DND-41 (cell line): ENCODE results near the gene VPS4A.

ENCODE experiments used
- ATAC-seq: fragments of 200-7000 bp; cut with Tn5 transposase; 3 replicates; pipeline ENCODE4 v1.9.1; 2021; ENCODE audit warnings: low read depth; ENCODE audit not compliant: insufficient read depth
- DNase-seq: peaks from one replicate; pipeline ENCODE4 v3.0.0-alpha.2; 2020
- H2AFZ ChIP-seq: 2 replicates; pipeline ENCODE4 v1.6.0; 2012; ENCODE audit warnings: low read depth, low read length
- H3K27ac ChIP-seq: 2 replicates; pipeline ENCODE4 v1.5.1; 2012; ENCODE audit warnings: low read length, inconsistent platforms
- H3K27me3 ChIP-seq: fragments of 200-600 bp; sonication (generic); 2 replicates; pipeline ENCODE4 v1.6.0; 2012; ENCODE audit warnings: low read length, mild to moderate bottlenecking, inconsistent platforms; ENCODE audit not compliant: insufficient read depth, poor library complexity
- H3K36me3 ChIP-seq: 2 replicates; pipeline ENCODE4 v1.5.1; 2012; ENCODE audit warnings: low read length, inconsistent platforms; ENCODE audit not compliant: insufficient read depth
- H3K4me1 ChIP-seq: 2 replicates; pipeline ENCODE4 v1.5.1; 2012; ENCODE audit warnings: mild to moderate bottlenecking, low read length; ENCODE audit not compliant: insufficient read depth
- H3K4me2 ChIP-seq: 2 replicates; pipeline ENCODE4 v1.6.0; 2012; ENCODE audit warnings: mild to moderate bottlenecking, moderate library complexity, low read length, inconsistent platforms; ENCODE audit not compliant: insufficient read depth
- H3K4me3 ChIP-seq, 2 experiments: fragments of 200-600 bp in 1 of 2; shearing (Covaris generic) in 1 of 2; 2 replicates each; pipeline ENCODE4 v1.5.1; 2012 to 2016; ENCODE audit warnings: inconsistent platforms in 2 of 2, low read length in 2 of 2, mild to moderate bottlenecking in 2 of 2, low read depth in 1 of 2, moderate library complexity in 1 of 2
- H3K79me2 ChIP-seq: 2 replicates; pipeline ENCODE4 v1.6.0; 2012; ENCODE audit warnings: low read length, inconsistent platforms; ENCODE audit not compliant: insufficient read depth
- H3K9ac ChIP-seq: 2 replicates; pipeline ENCODE4 v1.6.0; 2012; ENCODE audit warnings: low read depth, mild to moderate bottlenecking, inconsistent platforms, low read length, moderate library complexity
- H3K9me3 ChIP-seq: 2 replicates; pipeline ENCODE4 v1.5.1; 2012; ENCODE audit warnings: low read length, moderate library complexity, mild to moderate bottlenecking, inconsistent platforms; ENCODE audit not compliant: insufficient read depth, severe bottlenecking
- H4K20me1 ChIP-seq: 2 replicates; pipeline ENCODE4 v1.6.0; 2012; ENCODE audit warnings: low read length; ENCODE audit not compliant: insufficient read depth
- CTCF ChIP-seq: IDR thresholded peaks from 2 replicates; pipeline ENCODE4 v1.5.1; 2012; ENCODE audit warnings: borderline replicate concordance, low read length, moderate library complexity, mild to moderate bottlenecking; ENCODE audit not compliant: poor library complexity, severe bottlenecking; ENCODE audit errors: extremely low read depth
- EZH2 ChIP-seq: IDR thresholded peaks from 3 replicates; pipeline ENCODE4 v1.6.1; 2012; ENCODE audit warnings: borderline replicate concordance, low read depth, mild to moderate bottlenecking, moderate library complexity, low read length, inconsistent platforms; ENCODE audit not compliant: severe bottlenecking

Gene VPS4A

DNA sequence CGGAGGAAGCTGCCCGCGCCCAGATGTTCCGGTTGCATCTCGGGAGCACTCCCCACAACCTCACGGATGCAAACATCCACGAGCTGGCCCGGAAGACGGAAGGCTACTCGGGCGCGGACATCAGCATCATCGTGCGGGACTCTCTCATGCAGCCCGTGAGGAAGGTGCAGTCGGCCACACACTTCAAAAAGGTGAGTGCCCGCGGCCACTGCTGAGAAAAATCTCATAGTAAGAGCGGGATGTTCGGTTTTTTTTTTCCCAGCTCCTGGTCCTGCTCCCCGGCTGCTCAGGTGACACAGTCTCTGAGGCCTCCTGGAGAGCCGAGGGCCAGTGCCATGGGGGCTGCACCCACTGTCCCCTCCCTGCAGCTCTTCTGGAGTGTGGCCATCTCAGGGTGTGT lies 9.9 kb downstream of the VPS4A start:
- no peak overlapping the region for H3K9ac ChIP-seq
- no peaks in the 10 kb centered on the region for H3K9me3 ChIP-seq
- no peak for ATAC-seq
- H3K4me3 ChIP-seq = no peak overlapping the region
- H3K79me2 ChIP-seq = peaks cover 79% of the 10 kb centered on the region
- peaks cover 15% of the 10 kb centered on the region for H3K4me1 ChIP-seq
- H3K27me3 ChIP-seq = no peaks in the 10 kb centered on the region
- no peak for DNase-seq
- peaks cover 83% of the 10 kb centered on the region for H4K20me1 ChIP-seq
- TF ChIP-seq EZH2 (no peak), CTCF (no peak)
- H3K27ac ChIP-seq = no peak overlapping the region
- H3K4me2 ChIP-seq = no peak overlapping the region
- no peak overlapping the region for H2AFZ ChIP-seq
- peaks cover 92% of the 10 kb centered on the region for H3K36me3 ChIP-seq

DNA sequence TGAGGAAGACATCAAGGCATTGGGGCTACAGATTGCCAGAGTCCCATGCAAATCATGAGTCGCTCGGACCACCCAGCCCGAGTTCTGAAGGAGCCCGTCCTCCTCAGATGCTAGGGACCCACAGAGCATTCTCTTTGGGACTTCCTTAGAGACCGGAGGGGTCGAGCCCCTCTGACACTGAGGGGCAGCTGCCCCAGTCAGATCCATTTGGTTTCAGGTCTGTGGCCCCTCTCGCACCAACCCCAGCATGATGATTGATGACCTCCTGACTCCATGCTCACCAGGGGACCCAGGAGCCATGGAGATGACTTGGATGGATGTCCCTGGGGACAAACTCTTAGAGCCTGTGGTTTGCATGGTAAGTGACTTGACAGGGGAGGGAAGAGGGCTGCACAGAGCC lies 11.2 kb downstream of the VPS4A start:
- Histone ChIP-seq H3K27ac (no peak overlapping the region), H3K4me1 (peaks cover 28% of the 10 kb centered on the region), H3K9me3 (no peaks in the 10 kb centered on the region), H3K27me3 (no peaks in the 10 kb centered on the region), H3K4me2 (no peak overlapping the region), H2AFZ (no peak overlapping the region), H3K79me2 (peaks cover 81% of the 10 kb centered on the region), H3K36me3 (peaks cover 93% of the 10 kb centered on the region), H3K4me3 (no peak overlapping the region), H3K9ac (no peak overlapping the region), H4K20me1 (peaks cover 85% of the 10 kb centered on the region)
- ATAC-seq = no peak
- no peak for DNase-seq
- TF ChIP-seq CTCF (no peak), EZH2 (no peak)

- no peak overlapping the region for H3K4me2 ChIP-seq
- peaks cover 39% of the 10 kb centered on the region for H3K4me1 ChIP-seq
- H3K9ac ChIP-seq = no peak overlapping the region
- H2AFZ ChIP-seq = no peak overlapping the region
- no peak overlapping the region for H3K4me3 ChIP-seq
- ATAC-seq = no peak
- TF ChIP-seq CTCF = no peak
- TF ChIP-seq EZH2 = no peak
- H3K36me3 ChIP-seq = peaks cover 94% of the 10 kb centered on the region
- H3K9me3 ChIP-seq = no peaks in the 10 kb centered on the region
- no peak for DNase-seq
- no peaks in the 10 kb centered on the region for H3K27me3 ChIP-seq
- peaks cover 91% of the 10 kb centered on the region for H4K20me1 ChIP-seq
- H3K79me2 ChIP-seq = peaks cover 90% of the 10 kb centered on the region
- H3K27ac ChIP-seq = no peak overlapping the region
Observed at GRCh38 chr16:69323415-69323814, 12.3 kb downstream of the VPS4A start.

DNA sequence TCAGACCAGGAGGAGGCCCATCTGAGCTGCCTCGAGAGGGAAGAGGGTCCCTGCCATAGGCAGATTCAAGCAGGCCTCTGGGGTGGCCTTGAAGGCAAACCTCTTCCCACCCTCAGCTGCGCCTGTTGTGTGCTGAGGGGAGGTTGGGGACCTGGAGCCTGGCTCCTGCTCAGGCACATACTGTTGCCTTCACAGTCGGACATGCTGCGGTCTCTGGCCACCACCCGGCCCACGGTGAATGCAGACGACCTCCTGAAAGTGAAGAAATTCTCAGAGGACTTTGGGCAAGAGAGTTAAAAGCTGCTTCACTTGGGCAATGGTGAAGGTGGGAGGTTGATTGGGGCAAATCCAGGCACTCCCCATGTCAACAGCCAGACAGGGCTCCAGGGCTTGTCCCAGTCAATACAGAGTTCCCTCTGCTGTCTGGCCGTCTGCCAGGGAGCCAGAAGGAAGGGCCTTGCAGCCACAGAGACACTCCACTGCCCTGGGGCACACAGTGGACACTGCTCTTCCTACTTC lies 12.9 kb downstream of the VPS4A start:
- Histone ChIP-seq H3K79me2 (peaks cover 90% of the 10 kb centered on the region), H3K27ac (no peak overlapping the region), H3K4me3 (no peak overlapping the region), H3K9ac (no peak overlapping the region), H3K27me3 (no peaks in the 10 kb centered on the region), H2AFZ (no peak overlapping the region), H3K4me2 (no peak overlapping the region; the same call in 1 of the 2 replicates), H3K9me3 (no peaks in the 10 kb centered on the region), H4K20me1 (peaks cover 91% of the 10 kb centered on the region), H3K4me1 (peaks cover 45% of the 10 kb centered on the region), H3K36me3 (peaks cover 94% of the 10 kb centered on the region)
- no peak for TF ChIP-seq EZH2
- TF ChIP-seq CTCF = no peak
- no peak for DNase-seq
- no peak for ATAC-seq
